ENCODE measurements around the gene SLC12A4. TPM values are rescaled to one million over a fixed set of nuclear protein-coding genes. Genes with fewer than 3 reads are reported as not detected.

Gene SLC12A4
- total RNA-seq, 1 experiment from 2014 or later, result 41.9 TPM

GRCh38 chr16:67935101-67935401 lies 33.4 kb downstream of the SLC12A4 start:
- intact Hi-C loops (cut with micrococcal nuclease; ENCODE audit: unreplicated experiment), result no loop called here
- Histone ChIP-seq H3K27ac (ENCODE audit: low read depth, low read length, poor library complexity, severe bottlenecking) (peak overlapping the region; percentile 48), H3K36me3 (ENCODE audit: insufficient read depth, low read length, poor library complexity, severe bottlenecking) (peaks cover 3% of the 10 kb centered on the region), H3K4me1 (ENCODE audit: insufficient read depth, low read length, poor library complexity, severe bottlenecking) (peaks cover 16% of the 10 kb centered on the region), H3K9me3 (ENCODE audit: low read depth, low read length, poor library complexity, severe bottlenecking) (no peaks in the 10 kb centered on the region), H3K4me3 (ENCODE audit: low read depth, low read length, poor library complexity, severe bottlenecking) (peak overlapping the region; percentile 85), H3K27me3 (replicated peaks; ENCODE audit: insufficient read depth, low read depth, low read length, poor library complexity) (no peaks in the 10 kb centered on the region)
- ChIA-PET POLR2A (ENCODE audit: low non-redundant PET) (no interaction called here), CTCF (interaction anchor here (0.7 to 1.5 kb wide), 3 partner anchors 9 to 89 kb away, joined by 3 to 7 read pairs (median 3); partner anchors contain the start of gene NRN1L)
- TF ChIP-seq CTCF (conservative IDR thresholded peaks at IDR 0.05; ENCODE audit: low read depth, low read length), result no peak
- TF ChIP-seq EZH2 (IDR thresholded peaks at IDR 0.05; ENCODE audit: borderline replicate concordance, low read depth, low read length, poor library complexity, severe bottlenecking), result no peak
- BruUV-seq (replicated peaks), result no TSS peak
- no peak for DNase-seq (ENCODE audit: low spot score)

- peaks cover 16% of the 10 kb centered on the region for H3K4me1 ChIP-seq (ENCODE audit: insufficient read depth, low read length, poor library complexity, severe bottlenecking)
- TSS peak; percentile 56 for BruUV-seq (replicated peaks)
- TF ChIP-seq CTCF (conservative IDR thresholded peaks at IDR 0.05; ENCODE audit: low read depth, low read length) (no peak), EZH2 (IDR thresholded peaks at IDR 0.05; ENCODE audit: borderline replicate concordance, low read depth, low read length, poor library complexity, severe bottlenecking) (no peak)
- H3K36me3 ChIP-seq (ENCODE audit: insufficient read depth, low read length, poor library complexity, severe bottlenecking), result peaks cover 3% of the 10 kb centered on the region
- ChIA-PET POLR2A (ENCODE audit: low non-redundant PET) (no interaction called here), CTCF (interaction anchor here (0.6 to 1.5 kb wide), 4 partner anchors 8 to 413 kb away, joined by 3 to 7 read pairs (median 3); no protein-coding TSS in a partner anchor)
- no peaks in the 10 kb centered on the region for H3K27me3 ChIP-seq (replicated peaks; ENCODE audit: insufficient read depth, low read depth, low read length, poor library complexity)
- intact Hi-C loops (cut with micrococcal nuclease; ENCODE audit: unreplicated experiment), result no loop called here
- H3K27ac ChIP-seq (ENCODE audit: low read depth, low read length, poor library complexity, severe bottlenecking), result peak overlapping the region; percentile 0
- no peaks in the 10 kb centered on the region for H3K9me3 ChIP-seq (ENCODE audit: low read depth, low read length, poor library complexity, severe bottlenecking)
- peak overlapping the region; percentile 85 for H3K4me3 ChIP-seq (ENCODE audit: low read depth, low read length, poor library complexity, severe bottlenecking)
- DNase-seq (ENCODE audit: low spot score), result no peak
Measured at GRCh38 chr16:67934306-67935100, 33.9 kb downstream of the SLC12A4 start.

- no TSS peak for BruUV-seq (replicated peaks)
- POLR2A ChIA-PET (ENCODE audit: low non-redundant PET), result no interaction called here
- H3K36me3 ChIP-seq (ENCODE audit: insufficient read depth, low read length, poor library complexity, severe bottlenecking), result peaks cover 3% of the 10 kb centered on the region
- DNase-seq (ENCODE audit: low spot score), result no peak
- H3K9me3 ChIP-seq (ENCODE audit: low read depth, low read length, poor library complexity, severe bottlenecking), result no peaks in the 10 kb centered on the region
- peaks cover 16% of the 10 kb centered on the region for H3K4me1 ChIP-seq (ENCODE audit: insufficient read depth, low read length, poor library complexity, severe bottlenecking)
- CTCF ChIA-PET, result interaction anchor here (1.2 kb wide), 1 partner anchor 413 kb away, joined by 3 read pairs; no protein-coding TSS in a partner anchor
- intact Hi-C loops (cut with micrococcal nuclease; ENCODE audit: unreplicated experiment), result no loop called here
- TF ChIP-seq CTCF (conservative IDR thresholded peaks at IDR 0.05; ENCODE audit: low read depth, low read length), result no peak
- no peak for TF ChIP-seq EZH2 (IDR thresholded peaks at IDR 0.05; ENCODE audit: borderline replicate concordance, low read depth, low read length, poor library complexity, severe bottlenecking)
- H3K4me3 ChIP-seq (ENCODE audit: low read depth, low read length, poor library complexity, severe bottlenecking), result no peak overlapping the region
- H3K27me3 ChIP-seq (replicated peaks; ENCODE audit: insufficient read depth, low read depth, low read length, poor library complexity), result no peaks in the 10 kb centered on the region
- H3K27ac ChIP-seq (ENCODE audit: low read depth, low read length, poor library complexity, severe bottlenecking), result no peak overlapping the region
Measured at GRCh38 chr16:67933805-67934204, 34.6 kb downstream of the SLC12A4 start.
